IPS DF 4.7 (cell line): ENCODE data around the gene CELSR2.
"Not testable (repeated sequence)": the region's sequence is repeated elsewhere in the genome, so short reads cannot be mapped to it uniquely, and the experiment has no call there.

Source experiments
- DNase-seq: peaks from one replicate; pipeline ENCODE4 v3.0.0-alpha.2; 2013; ENCODE audit warnings: low spot score; ENCODE audit errors: extremely low read depth

The CELSR2 gene

GRCh38 chr1:109304226-109304920, 55.0 kb downstream of the CELSR2 start:
- DNase-seq: no peak

- not testable (repeated sequence) for DNase-seq
Measured at GRCh38 chr1:109305991-109306390, 56.7 kb downstream of the CELSR2 start.

GRCh38 chr1:109306832-109307273, 57.5 kb downstream of the CELSR2 start, which contains the start of gene MYBPHL:
Gene MYBPHL (minus strand): TSS chr1:109307011. CDS start chr1:109306991, 20 bp downstream.
- DNase-seq: no peak

GRCh38 chr1:109307274-109308021, 58.1 kb downstream of the CELSR2 start:
- no peak for DNase-seq

- DNase-seq: no peak
Measured at GRCh38 chr1:109309347-109309746, 60.0 kb downstream of the CELSR2 start.

GRCh38 chr1:109312246-109312645, 62.9 kb downstream of the CELSR2 start:
- no peak for DNase-seq

- no peak for DNase-seq
Measured at GRCh38 chr1:109312978-109313775, 63.8 kb downstream of the CELSR2 start.

GRCh38 chr1:109314795-109315194, 65.5 kb downstream of the CELSR2 start:
- DNase-seq: no peak

- no peak for DNase-seq
Measured at GRCh38 chr1:109315288-109315687, 65.9 kb downstream of the CELSR2 start.

GRCh38 chr1:109316506-109316905, 67.2 kb downstream of the CELSR2 start:
- DNase-seq: no peak

GRCh38 chr1:109319114-109319513, 69.8 kb downstream of the CELSR2 start:
- DNase-seq: no peak

- DNase-seq: no peak
Measured at GRCh38 chr1:109322974-109323373, 73.6 kb downstream of the CELSR2 start.
